NCI-H774 (cell line): Measurements from ENCODE around the gene TECR.

Source experiments
- DNase-seq: peaks from one replicate; lab custom pipeline; 2025; lab: John Stamatoyannopoulos, UW

TECR gene

DNA sequence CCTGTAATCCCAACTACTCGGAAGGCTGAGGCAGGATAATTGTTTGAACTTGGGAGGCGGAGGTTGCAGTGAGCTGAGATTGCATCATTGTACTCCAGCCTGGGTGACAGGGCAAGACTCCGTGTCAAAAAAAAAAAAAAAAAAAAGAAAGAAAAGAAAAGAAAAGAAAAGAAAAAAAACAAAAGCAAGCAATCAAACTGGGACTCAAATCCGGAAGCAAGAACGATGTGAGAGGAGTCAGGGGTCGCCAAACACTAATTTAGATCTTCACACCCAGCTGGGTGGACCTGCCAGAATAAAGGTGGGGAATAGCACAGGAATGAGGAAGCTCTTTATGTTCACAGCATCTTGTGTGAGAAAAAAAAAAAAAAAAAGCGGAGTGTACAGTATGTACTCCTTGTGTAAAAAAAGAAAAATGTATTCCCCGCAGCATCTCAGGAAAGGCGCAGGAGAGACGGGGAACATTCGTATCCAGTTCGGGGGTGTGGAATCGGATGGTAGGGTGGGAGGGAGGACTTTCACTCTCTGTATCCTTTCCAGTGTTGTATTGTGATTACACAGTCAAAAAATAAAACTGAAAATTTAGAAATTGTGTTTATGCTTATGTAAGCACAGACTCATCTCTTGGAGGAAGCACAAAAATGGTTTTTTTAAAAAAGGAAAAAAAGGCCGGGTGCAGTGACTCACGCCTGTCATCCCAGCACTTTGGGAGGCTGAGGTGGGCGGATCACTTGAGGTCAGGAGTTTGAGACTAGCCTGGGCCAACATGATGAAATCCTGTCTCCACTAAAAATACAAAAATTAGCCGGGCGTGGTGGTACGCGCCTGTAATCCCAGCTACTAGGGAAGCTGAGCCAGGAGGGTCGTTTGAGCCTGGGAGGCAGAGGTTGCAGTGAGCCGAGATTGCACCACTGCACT, 18.8 kb upstream of the TECR start:
- no peak for DNase-seq

DNA sequence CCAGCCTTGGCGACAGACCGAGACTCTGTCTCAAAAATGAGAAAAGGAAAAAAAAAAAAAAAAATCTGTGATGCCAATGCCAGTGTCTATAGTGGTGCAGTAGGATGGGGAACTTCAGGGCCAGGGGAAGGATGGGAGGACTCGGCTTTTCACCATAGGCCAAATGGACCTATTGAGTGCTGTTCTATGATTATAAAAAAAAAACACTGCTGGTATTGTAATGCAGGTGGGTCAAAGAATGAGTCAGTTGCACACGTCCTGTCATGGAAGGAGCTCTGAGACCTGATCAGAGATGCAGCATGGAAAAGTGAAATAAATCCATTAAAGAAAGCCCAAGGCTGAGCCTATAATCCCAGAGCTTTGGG, 18.2 kb upstream of the TECR start:
- no peak for DNase-seq

DNA sequence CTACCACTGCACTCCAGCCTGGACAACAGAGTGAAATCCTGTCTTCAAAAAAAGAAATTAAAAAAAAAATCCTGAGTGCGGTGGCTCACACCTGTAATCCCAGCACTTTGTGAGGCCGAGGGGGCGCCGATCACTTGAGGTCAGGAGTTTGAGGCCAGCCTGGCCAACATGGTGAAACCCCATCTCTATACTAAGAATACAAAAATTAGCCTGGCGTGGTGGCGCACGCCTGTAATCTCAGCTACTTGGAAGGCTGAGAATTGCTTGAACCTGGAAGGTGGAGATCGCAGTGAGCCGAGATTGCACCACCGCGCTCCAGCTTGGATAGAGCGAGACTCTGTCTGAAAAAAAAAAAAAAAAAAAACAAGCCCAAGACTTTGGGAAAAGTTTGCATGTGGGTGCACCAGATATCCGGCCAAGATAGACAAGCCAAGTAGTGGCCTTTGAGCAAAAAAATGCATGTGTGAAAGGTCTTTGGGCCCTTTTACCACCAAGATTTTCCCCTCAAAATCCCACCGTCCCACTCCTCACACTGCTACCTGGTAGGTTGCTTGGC, 16.9 kb upstream of the TECR start:
- no peak for DNase-seq

DNA sequence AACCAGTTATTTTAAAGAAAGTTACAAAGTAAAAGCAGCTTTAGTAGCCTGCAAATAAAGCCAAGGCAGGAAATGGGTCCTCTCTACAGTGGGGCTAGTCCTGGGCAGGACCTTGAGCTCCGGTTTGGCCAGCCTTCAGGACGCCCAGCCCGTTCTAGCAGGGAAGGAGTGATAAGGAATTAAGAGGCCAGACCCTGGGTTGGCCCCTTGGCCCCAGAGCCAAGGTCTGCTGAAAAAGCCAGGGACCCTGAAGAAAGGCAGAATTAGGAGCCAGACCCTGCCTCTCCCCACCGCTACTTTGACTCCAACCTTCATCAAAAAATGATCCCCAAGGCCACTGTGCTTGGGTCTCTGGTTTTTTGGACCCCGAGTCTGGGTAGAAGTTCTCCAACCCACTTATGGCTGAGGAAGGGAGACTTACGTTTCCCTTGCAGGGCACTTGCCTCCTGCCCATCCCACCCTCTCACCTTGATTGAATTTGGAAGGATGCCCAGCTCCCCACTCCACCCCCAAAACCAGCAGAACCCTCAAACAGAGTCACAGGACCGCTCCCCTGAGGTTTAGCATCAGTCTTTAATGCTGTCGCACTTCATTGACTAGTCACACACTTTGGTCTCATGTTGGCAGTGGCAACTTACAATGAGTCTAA, 15.1 kb upstream of the TECR start:
- no peak for DNase-seq

DNA sequence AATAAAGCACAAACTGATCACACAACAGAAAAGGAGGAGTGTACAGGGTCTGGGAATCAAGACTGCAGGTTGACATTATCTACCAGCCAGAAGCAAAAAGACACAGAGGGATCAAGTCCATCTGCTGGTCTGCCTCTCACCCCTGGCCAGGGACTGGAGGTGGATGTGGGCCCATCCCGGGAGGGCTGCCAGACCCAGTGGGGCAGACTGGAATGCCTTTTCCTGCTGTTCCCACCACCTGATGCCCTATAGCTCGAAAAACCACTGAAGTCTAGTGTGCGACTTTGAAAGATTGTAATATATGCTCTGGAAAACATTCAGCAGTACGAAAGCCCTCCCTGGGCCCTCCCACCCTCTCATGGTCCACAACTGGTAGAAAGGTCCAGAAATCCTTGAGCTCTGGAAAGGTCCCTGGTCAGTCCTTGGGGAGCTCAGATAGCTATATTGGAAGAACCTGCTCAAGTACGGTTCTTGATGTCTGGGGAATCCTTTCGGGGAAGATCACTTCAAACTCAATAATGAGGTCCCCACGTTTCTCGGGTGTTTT, 13.8 kb upstream of the TECR start:
- no peak for DNase-seq

DNA sequence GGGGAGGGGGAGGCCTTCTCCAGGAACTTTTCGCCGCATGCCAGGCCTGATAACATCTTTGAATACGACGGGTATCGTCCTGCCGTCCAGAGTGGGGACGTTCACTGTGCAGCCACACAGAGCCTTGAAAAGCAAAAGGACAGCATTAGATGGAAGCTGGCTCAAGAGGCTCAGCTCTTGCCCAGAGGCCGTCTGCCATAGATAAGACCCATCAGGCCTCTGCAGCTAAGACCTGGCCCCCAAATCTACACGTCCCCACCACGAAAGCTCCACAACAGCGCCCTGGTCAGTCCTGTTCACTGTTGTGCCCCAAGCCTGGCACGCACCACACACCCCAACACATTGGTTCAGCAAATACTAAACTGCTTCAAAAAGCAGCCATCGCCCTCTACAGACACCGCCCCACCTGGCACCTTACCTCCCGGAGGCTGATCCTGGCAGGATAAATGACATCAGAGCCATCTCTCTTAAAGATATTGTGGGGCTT, 13.3 kb upstream of the TECR start:
- no peak for DNase-seq

DNA sequence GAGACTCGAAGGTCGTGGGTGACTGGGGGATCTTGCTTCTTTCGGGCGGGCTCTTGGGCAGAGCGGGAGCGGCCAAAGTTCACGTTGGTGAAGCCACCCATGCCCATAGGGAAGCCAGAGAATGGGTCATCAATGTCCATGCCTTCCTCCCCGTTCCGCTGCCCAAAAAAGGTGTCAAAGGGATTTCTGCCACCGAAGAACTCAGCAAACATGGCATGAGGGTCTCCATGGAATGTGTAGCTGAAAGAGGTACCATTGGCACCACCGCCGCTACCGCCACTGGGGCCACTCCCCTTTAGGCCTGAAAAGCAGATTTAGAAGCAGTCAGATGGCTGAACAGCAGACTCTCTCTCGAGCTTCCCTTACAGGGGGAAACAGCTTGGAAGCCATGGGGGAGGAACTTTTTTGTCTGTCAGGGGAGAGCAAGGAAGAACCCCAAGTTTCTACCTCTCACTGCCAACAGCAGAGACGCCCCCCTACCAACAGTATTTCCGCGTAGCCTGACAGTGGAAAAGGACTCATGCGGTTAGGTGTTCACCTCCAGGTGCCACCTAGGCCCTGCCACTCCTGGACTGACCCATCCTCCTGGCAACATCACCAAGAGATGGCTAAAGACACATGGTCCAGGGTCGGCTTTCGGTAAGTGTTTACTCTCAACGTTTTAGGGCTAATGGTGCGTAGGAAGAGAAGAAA, 12.5 kb upstream of the TECR start:
- DNase-seq = no peak

DNA sequence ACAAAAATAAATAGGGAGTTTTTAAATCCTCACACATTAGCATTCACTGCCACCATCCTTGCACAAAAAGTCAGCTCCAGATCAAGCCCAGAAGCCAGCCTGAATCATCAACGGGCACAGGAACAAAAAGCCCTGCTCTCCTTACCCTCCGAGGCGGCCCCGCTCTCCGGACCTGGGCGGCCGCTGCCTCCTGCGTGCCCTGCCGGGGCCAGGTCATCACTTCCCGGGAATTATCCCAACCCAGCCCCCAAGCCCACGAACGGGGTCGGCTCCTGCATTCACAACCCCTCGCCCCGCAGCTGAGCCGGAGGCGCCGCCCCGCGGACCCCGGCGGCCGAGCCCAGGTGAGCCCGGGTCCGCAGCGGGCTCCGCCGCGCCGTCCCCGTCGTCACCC, 12.0 kb upstream of the TECR start:
- DNase-seq = no peak

DNA sequence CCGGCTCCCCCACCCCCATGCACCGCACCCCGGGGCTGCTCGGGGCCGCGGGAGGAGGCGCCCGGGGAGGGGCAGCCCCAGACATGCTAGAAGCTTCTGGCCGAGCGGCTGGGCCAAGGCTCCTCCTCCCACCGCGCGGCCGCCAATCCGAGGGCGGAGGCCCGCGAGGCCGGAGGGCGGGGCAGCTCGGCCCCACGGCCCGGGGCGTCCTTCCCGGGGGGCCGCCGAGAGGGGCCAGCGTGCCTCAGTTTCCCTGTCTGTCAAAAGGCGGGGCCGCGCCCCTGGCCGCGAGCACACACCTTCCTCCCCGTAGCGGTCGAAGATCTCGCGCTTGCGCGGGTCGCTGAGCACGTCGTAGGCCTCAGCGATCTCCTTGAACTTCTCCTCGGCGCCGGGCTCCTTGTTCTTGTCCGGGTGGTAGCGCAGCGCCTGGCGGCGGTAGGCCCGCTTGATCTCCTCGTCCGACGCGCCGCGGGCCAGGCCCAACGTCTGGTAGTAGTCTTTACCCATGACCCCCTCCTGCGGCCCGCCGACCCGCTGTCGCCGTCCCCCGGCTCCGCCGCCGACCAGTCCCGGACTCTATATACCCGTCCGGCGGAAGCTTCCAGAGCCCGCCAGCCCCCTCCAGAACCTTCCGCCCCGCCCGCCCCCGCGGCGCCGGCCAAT, 11.4 kb upstream of the TECR start, which contains the start of gene DNAJB1:
TSS of gene DNAJB1 (minus strand) at position 558 of the 666 bp plus-strand sequence. CDS start at position 510, 48 bp downstream.
- DNase-seq = peak; percentile 54

DNA sequence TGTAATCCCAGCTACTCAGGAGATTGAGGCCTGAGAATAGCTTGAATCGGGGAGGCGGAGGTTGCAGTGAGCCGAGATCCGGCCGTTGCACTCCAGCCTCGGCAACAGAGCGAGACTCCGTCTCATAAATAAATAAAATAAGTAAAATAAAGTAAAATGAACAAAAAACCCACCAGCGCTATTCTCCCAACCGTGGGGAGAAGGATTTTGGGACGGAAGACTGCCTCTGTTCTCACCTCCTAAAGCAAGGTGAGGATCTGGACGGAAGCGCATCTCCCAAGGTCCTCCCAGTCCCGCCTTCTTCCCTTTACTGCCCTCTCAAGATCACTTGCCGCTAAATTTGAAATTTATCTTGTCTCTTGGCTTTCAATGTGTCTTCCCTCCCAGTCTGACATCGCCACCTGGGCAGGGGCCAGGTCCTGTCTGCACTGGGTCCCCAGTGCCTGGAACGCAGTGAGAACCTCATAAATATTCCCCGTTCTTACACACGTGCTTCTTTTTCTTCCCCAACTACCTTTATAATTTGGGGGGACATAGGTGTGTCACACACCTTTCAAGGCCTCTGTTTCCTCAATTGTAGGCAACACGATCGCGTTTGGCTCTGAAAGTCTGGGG, 10.0 kb upstream of the TECR start:
- no peak for DNase-seq

DNA sequence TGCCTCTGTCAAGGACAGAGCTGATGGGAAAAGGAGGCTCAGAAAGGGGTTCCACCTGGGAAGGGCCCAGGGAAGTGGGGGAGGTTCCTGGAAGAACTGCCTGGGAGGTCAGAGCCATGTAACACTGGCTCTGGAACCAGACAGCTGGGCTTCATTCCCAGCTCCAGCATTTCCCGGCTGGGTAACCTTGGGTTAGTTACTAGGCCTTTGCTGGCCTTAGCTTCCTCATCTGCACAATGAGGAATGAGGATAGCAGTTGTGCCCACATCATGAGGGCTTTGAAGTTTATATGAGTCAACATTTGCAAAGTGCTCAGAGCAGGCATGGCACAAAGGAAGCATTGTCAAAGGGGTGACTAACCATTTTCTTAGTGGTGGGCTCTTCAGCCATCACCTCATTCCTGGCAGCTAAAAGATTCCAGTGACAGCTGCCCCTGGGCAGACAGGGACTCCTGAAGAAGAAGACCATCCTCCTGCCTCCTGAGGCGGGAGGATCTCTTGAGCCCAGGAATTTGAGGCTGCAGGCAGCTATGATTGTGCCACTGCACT, 9.5 kb upstream of the TECR start:
- no peak for DNase-seq

DNA sequence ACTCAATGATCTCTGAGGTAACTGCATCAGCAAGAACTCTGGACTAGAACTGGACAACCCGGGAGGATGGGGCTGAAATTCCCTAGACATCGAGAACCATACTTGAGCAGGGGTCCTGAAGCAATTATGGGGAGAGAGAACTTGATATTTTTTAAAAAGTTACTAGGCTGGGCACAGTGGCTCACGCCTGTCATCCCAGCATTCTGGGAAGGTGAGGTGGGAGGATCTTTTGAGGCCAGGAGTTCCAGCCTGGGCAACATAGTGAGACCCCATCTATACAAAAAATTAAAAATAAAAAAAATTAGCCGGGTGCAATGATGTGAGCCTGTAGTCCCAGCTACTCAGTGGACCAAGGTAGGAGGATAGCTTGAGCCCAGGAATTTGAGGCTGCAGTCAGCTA, 8.9 kb upstream of the TECR start:
- no peak for DNase-seq

DNA sequence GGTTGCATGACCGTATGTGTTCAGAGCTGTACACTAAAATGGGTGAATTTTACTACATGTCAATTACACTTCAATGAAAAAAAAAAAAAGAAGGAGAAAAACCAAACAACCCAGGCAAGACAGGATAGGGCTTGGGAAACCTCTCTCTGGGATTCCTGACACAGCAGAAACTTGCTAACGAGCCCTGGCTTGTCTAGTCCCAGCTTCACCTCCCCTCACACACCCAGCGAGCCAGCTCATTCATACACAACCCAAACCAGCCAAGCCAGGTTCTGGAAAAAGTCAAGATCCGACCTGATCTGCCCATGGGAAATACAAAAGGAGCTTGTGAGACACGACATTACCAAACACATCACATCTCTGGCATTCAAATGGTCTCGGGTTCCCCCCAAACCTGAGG, 3.7 kb upstream of the TECR start:
- DNase-seq = no peak

DNA sequence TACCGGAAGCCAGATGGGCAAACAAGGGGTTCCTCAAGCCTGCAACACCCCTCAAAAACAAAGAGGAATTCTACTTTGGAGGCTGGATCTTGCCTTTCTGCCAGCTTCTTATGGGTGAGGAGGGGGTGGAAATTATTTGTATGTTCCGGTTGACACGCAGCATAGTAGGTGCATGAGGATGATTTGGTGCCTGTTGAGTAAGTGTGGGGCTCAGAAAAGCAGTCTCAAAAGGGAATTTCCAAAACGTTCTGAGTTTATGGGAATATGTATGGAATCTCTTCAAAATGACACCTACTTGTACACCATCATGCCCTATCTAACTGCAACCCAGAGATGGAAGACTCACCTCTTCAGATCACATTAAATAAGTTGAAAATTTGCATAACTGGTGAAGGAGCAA, 3.0 kb upstream of the TECR start:
- no peak for DNase-seq

DNA sequence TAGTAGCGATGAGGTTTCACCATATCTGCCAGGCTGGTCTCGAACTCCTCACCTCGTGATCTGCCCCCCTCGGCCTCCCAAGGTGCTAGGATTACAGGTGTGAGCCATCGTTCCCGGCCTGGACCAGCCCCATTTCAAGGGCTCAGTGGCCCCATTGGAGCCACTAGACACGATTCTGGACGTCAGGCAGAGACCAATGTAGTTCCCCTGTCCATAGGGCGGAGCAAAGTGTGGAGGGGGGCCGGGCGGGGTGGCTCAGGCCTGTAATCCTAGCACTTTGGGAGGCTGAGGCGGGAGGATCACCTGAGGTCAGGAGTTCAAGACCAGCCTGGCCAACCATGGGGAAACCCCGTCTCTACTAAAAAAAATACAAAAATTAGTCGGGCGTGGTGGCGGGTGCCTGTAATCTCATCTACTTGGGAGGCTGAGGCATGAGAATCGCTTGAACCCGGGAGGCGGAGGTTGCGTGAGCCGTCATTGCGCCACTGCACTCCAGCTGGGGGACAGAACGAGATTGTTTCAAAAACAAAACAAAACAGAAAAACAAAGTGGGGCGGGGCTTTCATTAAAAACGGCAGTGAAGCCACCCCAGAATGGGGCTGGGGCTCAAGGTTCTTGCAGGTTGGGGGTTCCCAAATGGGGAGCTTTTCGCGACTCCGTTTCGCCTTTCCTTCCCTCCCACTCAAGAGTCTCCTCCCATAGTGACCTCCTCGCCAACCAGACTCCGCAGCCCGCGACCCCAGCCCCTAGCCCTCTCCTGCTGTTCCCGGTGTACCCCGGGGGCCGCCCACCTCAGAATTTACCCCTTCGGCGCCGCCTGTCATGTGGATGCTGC, 758 bp upstream of the TECR start:
- no peak for DNase-seq

DNA sequence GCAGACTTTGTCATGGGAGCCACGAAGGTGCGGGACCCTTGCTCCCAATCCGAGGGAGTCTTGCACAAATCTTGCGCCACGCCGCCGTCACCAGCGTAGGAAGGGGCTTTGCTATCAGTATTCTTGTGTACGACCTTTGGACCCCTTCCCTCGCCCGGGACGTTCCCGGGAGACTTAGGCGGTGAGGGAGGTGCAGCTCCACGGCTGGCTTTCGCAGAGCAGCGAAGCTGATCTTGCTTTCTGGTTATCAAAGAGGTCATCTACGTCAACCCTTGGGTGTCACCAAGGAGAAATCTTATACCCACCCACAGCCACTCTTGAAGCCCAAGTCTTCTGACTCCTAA, 583 bp downstream of the TECR start:
- DNase-seq = no peak

DNA sequence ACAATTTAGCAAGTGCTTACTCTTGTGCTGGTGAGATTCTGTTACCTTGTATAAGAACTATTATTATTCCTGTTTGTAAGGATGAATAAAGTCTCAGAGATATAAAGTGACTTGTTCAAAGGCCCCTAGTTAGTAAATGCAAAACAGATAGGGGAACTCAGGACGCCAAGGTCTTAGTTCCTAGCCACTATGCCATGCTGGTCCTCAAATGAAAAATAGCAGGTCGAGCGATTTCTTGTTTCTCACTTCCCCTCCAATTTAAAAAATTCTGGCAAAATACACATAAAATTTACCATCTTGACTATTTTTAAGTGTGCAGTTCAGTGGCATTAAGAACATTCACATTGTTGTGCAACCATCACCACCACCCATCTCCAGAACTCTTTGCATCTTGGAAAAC, 1.1 kb downstream of the TECR start:
- DNase-seq = no peak

DNA sequence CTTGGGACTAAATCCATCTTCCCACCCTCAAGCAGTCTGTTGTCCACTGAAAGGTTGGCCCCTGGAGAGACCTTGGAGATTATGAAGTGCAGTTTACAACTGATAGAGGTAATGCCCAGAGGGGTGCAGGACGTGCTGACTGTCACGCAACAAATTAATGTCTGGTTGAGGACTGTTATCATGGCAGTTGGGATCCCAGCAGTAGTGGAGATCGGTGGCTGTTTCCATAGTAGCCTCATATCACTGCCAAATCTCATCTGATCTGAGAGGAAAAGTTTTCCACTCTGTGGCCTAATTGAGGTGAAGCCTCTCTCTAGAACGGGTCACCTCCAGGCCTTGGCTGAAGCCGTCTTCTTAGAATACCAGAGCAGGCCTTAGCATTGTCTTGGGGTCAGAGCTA, 4.1 kb downstream of the TECR start:
- no peak for DNase-seq

DNA sequence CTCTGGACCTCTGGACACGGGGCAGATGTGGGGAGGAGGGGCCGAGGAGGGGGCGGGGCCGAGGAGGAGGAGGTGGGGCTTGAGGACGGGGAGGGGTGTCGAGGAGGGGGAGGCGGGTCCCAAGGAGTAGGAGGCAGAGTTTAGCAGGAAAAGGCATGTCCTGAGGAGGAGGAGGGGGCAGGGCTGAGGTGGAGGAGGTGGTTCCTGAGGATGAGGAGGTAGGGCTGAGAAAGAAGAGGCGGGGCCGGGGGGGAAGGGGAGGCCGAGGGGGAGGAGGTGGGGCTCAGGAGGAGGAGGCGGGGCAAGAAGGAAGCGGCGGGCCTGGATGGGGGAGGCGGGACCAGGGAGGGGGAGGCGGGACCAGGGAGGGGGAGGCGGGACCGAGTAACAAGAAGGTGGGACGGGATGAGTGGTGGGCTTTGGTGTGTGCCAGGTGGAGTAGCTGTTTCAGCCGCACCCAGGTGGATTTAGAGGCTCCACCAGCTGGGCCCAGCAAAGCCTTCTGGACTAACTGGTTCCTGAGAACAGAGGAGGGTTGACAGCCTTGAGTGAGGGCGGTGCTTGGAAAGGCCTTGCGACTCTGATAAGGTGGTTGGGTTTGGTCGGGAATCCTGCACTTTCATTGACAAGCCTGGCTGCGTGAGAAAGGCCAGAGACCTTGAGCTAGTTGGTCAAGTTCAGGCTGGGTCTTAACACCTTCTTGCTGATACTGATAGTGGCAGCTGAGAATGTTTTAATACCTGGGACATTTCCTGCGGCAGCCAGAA, 7.7 kb downstream of the TECR start:
- no peak for DNase-seq
